CD4-positive, alpha-beta T cell treated with Interleukin-12 subunit alpha and Interleukin-12 subunit beta, for 1 hour (primary cell): ENCODE results near the gene BCL2L11.

Experiments
- DNase-seq: peaks from one replicate; pipeline ENCODE4 v3.0.0-alpha.2; 2020

Gene BCL2L11

GRCh38 chr2:111145103-111145760 lies 24.5 kb downstream of the BCL2L11 start:
- no peak for DNase-seq

GRCh38 chr2:111145951-111146350 lies 25.2 kb downstream of the BCL2L11 start:
- DNase-seq: no peak

- DNase-seq: no peak
Observed at GRCh38 chr2:111148225-111148873, 27.6 kb downstream of the BCL2L11 start.

- no peak for DNase-seq
Observed at GRCh38 chr2:111148925-111149324, 28.2 kb downstream of the BCL2L11 start.

GRCh38 chr2:111149882-111150455 lies 29.3 kb downstream of the BCL2L11 start:
- DNase-seq: no peak

GRCh38 chr2:111154758-111155157 lies 34.0 kb downstream of the BCL2L11 start:
- no peak for DNase-seq

- no peak for DNase-seq
Observed at GRCh38 chr2:111155610-111156009, 34.9 kb downstream of the BCL2L11 start.

GRCh38 chr2:111156529-111156928 lies 35.8 kb downstream of the BCL2L11 start:
- DNase-seq: no peak

GRCh38 chr2:111157071-111157661 lies 36.5 kb downstream of the BCL2L11 start:
- DNase-seq: no peak

GRCh38 chr2:111157798-111158197 lies 37.1 kb downstream of the BCL2L11 start:
- DNase-seq: no peak

GRCh38 chr2:111159641-111160040 lies 38.9 kb downstream of the BCL2L11 start:
- DNase-seq: no peak

- no peak for DNase-seq
Observed at GRCh38 chr2:111160758-111161157, 40.0 kb downstream of the BCL2L11 start.

GRCh38 chr2:111161971-111162370 lies 41.3 kb downstream of the BCL2L11 start:
- DNase-seq: no peak

- DNase-seq: no peak
Observed at GRCh38 chr2:111162718-111163331, 42.1 kb downstream of the BCL2L11 start.

- no peak for DNase-seq
Observed at GRCh38 chr2:111164078-111164477, 43.4 kb downstream of the BCL2L11 start.

GRCh38 chr2:111165084-111165483 lies 44.4 kb downstream of the BCL2L11 start:
- DNase-seq: no peak

- DNase-seq: no peak
Observed at GRCh38 chr2:111166115-111166514, 45.4 kb downstream of the BCL2L11 start.

GRCh38 chr2:111167076-111167862 lies 46.6 kb downstream of the BCL2L11 start:
- DNase-seq: no peak

GRCh38 chr2:111167863-111168162 lies 47.1 kb downstream of the BCL2L11 start:
- DNase-seq: no peak

- peak; percentile 11 for DNase-seq
Observed at GRCh38 chr2:111168528-111169239, 48.0 kb downstream of the BCL2L11 start.

GRCh38 chr2:111169268-111169667 lies 48.6 kb downstream of the BCL2L11 start:
- no peak for DNase-seq

- DNase-seq: no peak
Observed at GRCh38 chr2:111169924-111170323, 49.2 kb downstream of the BCL2L11 start.
